CD4-positive, alpha-beta memory T cell (primary cell): ENCODE data around the gene RECQL5. TPM values are rescaled to one million over a fixed set of nuclear protein-coding genes. Genes with fewer than 3 reads are reported as not detected.

ENCODE experiments used
- CTCF ChIA-PET: fragments of 350-600 bp; sonication (Branson Sonifier 250); formaldehyde crosslinking; loops from one replicate; lab custom pipeline; 2021; ENCODE audit warnings: inconsistent platforms; ENCODE audit not compliant: partially characterized antibody; lab: Charles Lee
- POLR2A ChIA-PET: fragments of 350-600 bp; sonication (Branson Sonifier 250); formaldehyde crosslinking; loops from one replicate; lab custom pipeline; 2021; ENCODE audit not compliant: partially characterized antibody; lab: Charles Lee
- DNase-seq, 5 donors: peaks; one replicate each; pipeline versions ENCODE4 v3.0.0 to v3.0.0-alpha.2; 2020 to 2022; ENCODE audit warnings: mixed read lengths in 1 of 5
- H3K27ac ChIP-seq: one replicate; pipeline ENCODE4 v1.7.0; 2013; ENCODE audit warnings: low read depth, low read length
- H3K27me3 ChIP-seq: 2 replicates; pipeline ENCODE4 v1.7.0; 2013; ENCODE audit warnings: mild to moderate bottlenecking, low read length, moderate library complexity; ENCODE audit not compliant: insufficient read depth
- H3K36me3 ChIP-seq: 2 replicates; pipeline ENCODE4 v1.7.0; 2013; ENCODE audit warnings: mild to moderate bottlenecking, low read length, moderate library complexity; ENCODE audit not compliant: insufficient read depth
- H3K4me1 ChIP-seq: 2 replicates; pipeline ENCODE4 v1.7.0; 2013; ENCODE audit warnings: mild to moderate bottlenecking, low read length, moderate library complexity; ENCODE audit not compliant: insufficient read depth
- H3K4me3 ChIP-seq, 2 donors: one replicate each; pipeline ENCODE4 v1.7.0; 2013; ENCODE audit warnings: low read length in 2 of 2, mild to moderate bottlenecking in 1 of 2
- H3K9me3 ChIP-seq, 2 donors: one replicate each; pipeline ENCODE4 v1.7.0; 2013; ENCODE audit warnings: low read length in 2 of 2, control low read depth in 1 of 2; ENCODE audit not compliant: control insufficient read depth in 1 of 2
- H3K27ac Mint-ChIP-seq, 7 donors: one replicate each; pipeline ENCODE4 v1.8.0; 2020 to 2021; ENCODE audit warnings: mixed read lengths in 7 of 7, mild to moderate bottlenecking in 6 of 7, inconsistent platforms in 3 of 7, moderate library complexity in 3 of 7
- H3K27me3 Mint-ChIP-seq, 2 donors: one replicate each; pipeline ENCODE4 v1.8.0; 2020 to 2021; ENCODE audit warnings: mixed read lengths in 2 of 2
- H3K36me3 Mint-ChIP-seq, 2 donors: one replicate each; pipeline ENCODE4 v1.8.0; 2020 to 2021; ENCODE audit warnings: mixed read lengths in 2 of 2, inconsistent platforms in 1 of 2, mild to moderate bottlenecking in 1 of 2
- H3K4me1 Mint-ChIP-seq, 4 donors: one replicate each; pipeline ENCODE4 v1.8.0; 2020 to 2021; ENCODE audit warnings: mixed read lengths in 4 of 4, mild to moderate bottlenecking in 1 of 4
- H3K4me3 Mint-ChIP-seq, 8 donors: one replicate each; pipeline ENCODE4 v1.8.0; 2020 to 2021; ENCODE audit warnings: mixed read lengths in 8 of 8, mild to moderate bottlenecking in 7 of 8, moderate library complexity in 6 of 8, inconsistent platforms in 3 of 8
- H3K9me3 Mint-ChIP-seq, 8 donors: one replicate each; pipeline ENCODE4 v1.8.0; 2020 to 2021; ENCODE audit warnings: mixed read lengths in 8 of 8, mild to moderate bottlenecking in 5 of 8, inconsistent platforms in 3 of 8, moderate library complexity in 1 of 8
- intact Hi-C: fragments of 100-400 bp; cut with micrococcal nuclease; formaldehyde crosslinking; loops from one replicate; pipeline ENCODE4 v1.15.1; 2023
- polyA plus RNA-seq, 2 donors: library from polyadenylated mRNA; unstranded; fragments of 300-500 nt; fragmentation: Illumina TruSeq; gene quantifications; one replicate each; pipeline ENCODE4 v1.2.3, GENCODE V29; 2021
- total RNA-seq, 2 experiments: library from RNA; stranded (reverse); gene quantifications; one replicate each; pipeline ENCODE4 v1.2.3, GENCODE V29; 2021

RECQL5 gene
- total and polyA plus RNA-seq, 4 experiments from 2014 or later = 6.4 to 59.1 (median 37.5) TPM

DNA sequence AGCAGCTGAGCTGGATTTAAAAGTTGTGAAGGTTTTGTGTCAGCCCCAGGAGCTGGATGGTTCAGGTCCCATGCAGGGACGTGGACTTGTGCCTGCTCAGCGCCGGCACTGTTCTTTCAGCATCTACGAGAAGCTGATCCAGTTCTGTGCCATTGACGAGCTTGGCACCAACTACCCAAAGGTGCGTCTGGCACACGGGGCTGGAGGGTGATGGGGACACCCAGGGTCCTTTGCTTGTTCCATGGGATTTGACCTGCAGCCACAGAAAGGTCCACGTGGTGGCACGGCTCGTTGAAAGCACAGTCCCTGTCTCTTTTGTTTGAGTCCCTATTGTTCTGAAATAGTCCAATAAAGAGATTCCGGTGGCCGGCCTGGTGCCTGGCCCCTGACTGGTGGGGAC lies 36.2 kb upstream of the RECQL5 start:
- Mint-ChIP-seq H3K36me3 (peaks cover 55 to 82% of the 10 kb centered on the region in 2 donors), H3K27ac (no peak overlapping the region), H3K9me3 (no peaks in the 10 kb centered on the region), H3K4me1 (no peaks in the 10 kb centered on the region), H3K27me3 (no peaks in the 10 kb centered on the region), H3K4me3 (no peak overlapping the region)
- no peak for DNase-seq
- POLR2A ChIA-PET = no interaction called here
- no peaks in the 10 kb centered on the region for H3K4me1 ChIP-seq
- no peak overlapping the region for H3K4me3 ChIP-seq
- no peaks in the 10 kb centered on the region for H3K9me3 ChIP-seq
- intact Hi-C loops = no loop called here
- CTCF ChIA-PET = interaction anchor here (1.3 kb wide), 1 partner anchor 16 kb away, joined by 3 read pairs; no protein-coding TSS in a partner anchor
- H3K36me3 ChIP-seq = peaks cover 76% of the 10 kb centered on the region
- H3K27ac ChIP-seq = no peak overlapping the region
- no peaks in the 10 kb centered on the region for H3K27me3 ChIP-seq

DNA sequence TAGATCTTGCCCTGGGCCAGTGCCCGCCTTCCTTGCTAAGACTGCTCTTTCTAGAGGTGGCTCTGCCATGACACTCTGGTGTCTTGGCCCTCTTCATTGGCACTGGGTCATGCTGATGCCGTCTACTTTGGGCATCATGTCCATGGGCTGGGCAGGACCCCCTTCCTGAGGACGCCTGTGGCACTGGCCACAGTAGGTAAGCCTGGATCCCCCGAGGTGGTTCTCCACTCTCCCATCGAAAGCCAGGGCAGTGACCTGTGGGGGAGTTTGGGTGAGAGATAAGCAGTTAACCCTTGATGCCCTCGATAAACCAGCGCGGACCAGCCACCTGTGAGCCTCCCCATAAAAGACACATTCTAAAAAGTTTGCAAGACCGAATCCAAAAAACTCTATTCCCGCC lies 34.3 kb upstream of the RECQL5 start:
- DNase-seq = no peak
- Histone ChIP-seq H3K36me3 (peaks cover 76% of the 10 kb centered on the region), H3K4me3 (no peak overlapping the region), H3K4me1 (no peaks in the 10 kb centered on the region), H3K9me3 (no peaks in the 10 kb centered on the region), H3K27me3 (no peaks in the 10 kb centered on the region), H3K27ac (no peak overlapping the region)
- H3K4me1 Mint-ChIP-seq = peaks cover 0 to 7% (median 0%) of the 10 kb centered on the region in 4 donors
- no peak overlapping the region for H3K27ac Mint-ChIP-seq
- intact Hi-C loops = no loop called here
- no peaks in the 10 kb centered on the region for H3K9me3 Mint-ChIP-seq
- no peaks in the 10 kb centered on the region for H3K27me3 Mint-ChIP-seq
- POLR2A ChIA-PET = no interaction called here
- H3K36me3 Mint-ChIP-seq = peaks cover 48 to 76% of the 10 kb centered on the region in 2 donors
- CTCF ChIA-PET = no interaction called here
- H3K4me3 Mint-ChIP-seq = no peak overlapping the region

DNA sequence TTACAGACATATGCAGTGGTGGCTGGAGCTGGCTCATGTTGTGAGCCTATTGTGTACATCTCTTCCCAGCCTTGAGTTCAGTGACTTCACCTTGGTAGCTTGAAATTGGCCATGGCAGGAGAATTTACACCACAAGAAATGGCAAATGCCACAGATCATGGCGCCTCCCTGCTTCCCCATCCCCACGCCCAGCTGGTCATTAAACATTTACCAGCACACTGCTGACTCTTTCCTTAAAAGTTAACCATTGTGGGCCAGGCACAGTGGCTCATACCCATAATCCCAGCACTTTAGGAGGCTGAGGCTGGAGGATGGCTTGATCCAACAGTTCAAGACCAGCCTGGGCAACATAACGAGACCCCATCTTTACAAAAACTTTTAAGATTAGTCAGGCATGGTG lies 31.7 kb upstream of the RECQL5 start:
- H3K27me3 Mint-ChIP-seq = no peaks in the 10 kb centered on the region
- POLR2A ChIA-PET = no interaction called here

DNA sequence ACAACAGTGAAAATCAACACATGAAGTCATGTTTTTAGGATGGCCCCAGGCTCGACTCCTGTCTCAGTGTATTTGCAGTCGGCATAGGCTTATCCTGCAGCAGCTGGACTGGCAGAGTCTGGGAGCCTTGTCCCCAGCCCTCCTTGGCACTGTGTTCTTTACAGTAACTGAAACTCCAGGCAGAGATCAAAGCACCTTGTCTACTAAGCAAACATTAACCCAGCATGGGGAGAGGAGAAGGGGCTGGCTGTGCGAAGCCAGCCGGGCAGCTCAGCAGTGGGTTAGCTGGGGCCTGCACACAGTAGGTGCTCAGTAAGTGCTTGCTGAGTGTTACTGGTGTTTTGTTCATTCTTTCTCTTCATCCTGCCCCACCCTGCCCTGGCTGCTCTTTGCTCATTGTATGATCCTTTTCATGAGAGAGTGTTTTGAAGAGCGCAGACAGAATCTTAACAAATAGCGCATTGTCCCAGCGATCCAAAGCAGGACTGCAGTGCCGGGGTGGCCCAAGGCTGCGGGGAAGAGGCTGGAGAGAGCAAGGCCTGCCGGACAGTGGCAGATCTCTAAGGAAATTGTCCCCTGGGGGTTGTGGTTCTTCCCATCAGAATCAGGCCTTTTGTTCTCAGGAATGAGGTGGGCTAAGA lies 30.8 kb upstream of the RECQL5 start:
- peaks cover 74% of the 10 kb centered on the region for H3K36me3 ChIP-seq
- no peaks in the 10 kb centered on the region for H3K9me3 ChIP-seq
- ChIA-PET POLR2A (no interaction called here), CTCF (interaction anchor here (1.3 to 1.5 kb wide), 2 partner anchors 50 to 64 kb away, joined by 3 to 5 read pairs; partner anchors contain the start of gene SMIM5)
- no peak for DNase-seq
- peaks cover 0 to 14% (median 0%) of the 10 kb centered on the region in 4 donors for H3K4me1 Mint-ChIP-seq
- peaks cover 41 to 81% of the 10 kb centered on the region in 2 donors for H3K36me3 Mint-ChIP-seq
- intact Hi-C loops = no loop called here
- H3K4me3 Mint-ChIP-seq = no peak overlapping the region
- no peaks in the 10 kb centered on the region for H3K27me3 ChIP-seq
- no peaks in the 10 kb centered on the region for H3K4me1 ChIP-seq
- no peak overlapping the region for H3K27ac ChIP-seq
- peak overlapping the region in 3 of 7 donors; percentile 7 to 25 (median 10) for H3K27ac Mint-ChIP-seq
- H3K9me3 Mint-ChIP-seq = no peaks in the 10 kb centered on the region
- no peaks in the 10 kb centered on the region for H3K27me3 Mint-ChIP-seq
- H3K4me3 ChIP-seq = no peak overlapping the region

More for the DNA sequence above, 31.7 kb upstream of the RECQL5 start:
- Histone ChIP-seq H3K9me3 (no peaks in the 10 kb centered on the region), H3K27ac (no peak overlapping the region), H3K27me3 (no peaks in the 10 kb centered on the region), H3K4me3 (no peak overlapping the region), H3K4me1 (no peaks in the 10 kb centered on the region), H3K36me3 (peaks cover 74% of the 10 kb centered on the region)
- H3K36me3 Mint-ChIP-seq = peaks cover 43 to 81% of the 10 kb centered on the region in 2 donors
- CTCF ChIA-PET = interaction anchor here (1.3 to 1.5 kb wide), 2 partner anchors 49 to 65 kb away, joined by 3 to 5 read pairs; partner anchors contain the start of gene SMIM5
- intact Hi-C loops = no loop called here
- no peaks in the 10 kb centered on the region for H3K9me3 Mint-ChIP-seq
- H3K4me3 Mint-ChIP-seq = peak overlapping the region in 1 of 8 donors; percentile 31
- no peak for DNase-seq
- peaks cover 0 to 14% (median 0%) of the 10 kb centered on the region in 4 donors for H3K4me1 Mint-ChIP-seq
- no peak overlapping the region for H3K27ac Mint-ChIP-seq

DNA sequence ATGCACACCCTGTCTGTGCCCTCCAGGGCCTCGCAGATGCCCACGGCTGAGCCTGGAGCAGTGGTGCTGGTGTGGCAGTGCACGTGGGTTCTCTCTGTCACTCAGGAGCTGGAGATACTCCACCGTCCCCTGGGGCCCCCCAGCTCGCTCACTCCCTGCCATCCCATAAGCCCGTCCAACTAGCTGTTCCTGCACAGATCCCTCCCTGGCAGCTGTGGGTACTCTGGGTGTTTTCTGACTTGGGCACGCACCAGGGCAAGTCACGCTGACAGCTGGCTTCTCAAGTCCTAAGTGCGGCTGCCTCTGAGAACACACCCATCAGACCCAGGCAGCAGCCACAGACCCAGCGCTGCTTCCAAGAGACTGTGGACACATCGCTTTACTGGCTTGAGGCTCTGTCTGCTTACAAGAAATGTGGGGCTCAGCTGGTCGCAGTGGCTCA lies 28.9 kb upstream of the RECQL5 start:
- no peaks in the 10 kb centered on the region for H3K9me3 ChIP-seq
- H3K27me3 ChIP-seq = no peaks in the 10 kb centered on the region
- peaks cover 29 to 78% of the 10 kb centered on the region in 2 donors for H3K36me3 Mint-ChIP-seq
- intact Hi-C loops = no loop called here
- H3K4me3 Mint-ChIP-seq = no peak overlapping the region
- no peaks in the 10 kb centered on the region for H3K9me3 Mint-ChIP-seq
- CTCF ChIA-PET = interaction anchor here (1.0 kb wide), 2 partner anchors 52 to 55 kb away, joined by 4 to 6 read pairs; no protein-coding TSS in a partner anchor
- peaks cover 69% of the 10 kb centered on the region for H3K36me3 ChIP-seq
- no peak for DNase-seq
- no peak overlapping the region for H3K27ac Mint-ChIP-seq
- H3K4me1 Mint-ChIP-seq = peaks cover 5 to 21% (median 6%) of the 10 kb centered on the region in 4 donors
- POLR2A ChIA-PET = interaction anchor here (0.7 kb wide), 1 partner anchor 51 kb away, joined by 4 read pairs; no protein-coding TSS in a partner anchor
- no peaks in the 10 kb centered on the region for H3K27me3 Mint-ChIP-seq
- H3K4me1 ChIP-seq = no peaks in the 10 kb centered on the region
- no peak overlapping the region for H3K4me3 ChIP-seq
- no peak overlapping the region for H3K27ac ChIP-seq

DNA sequence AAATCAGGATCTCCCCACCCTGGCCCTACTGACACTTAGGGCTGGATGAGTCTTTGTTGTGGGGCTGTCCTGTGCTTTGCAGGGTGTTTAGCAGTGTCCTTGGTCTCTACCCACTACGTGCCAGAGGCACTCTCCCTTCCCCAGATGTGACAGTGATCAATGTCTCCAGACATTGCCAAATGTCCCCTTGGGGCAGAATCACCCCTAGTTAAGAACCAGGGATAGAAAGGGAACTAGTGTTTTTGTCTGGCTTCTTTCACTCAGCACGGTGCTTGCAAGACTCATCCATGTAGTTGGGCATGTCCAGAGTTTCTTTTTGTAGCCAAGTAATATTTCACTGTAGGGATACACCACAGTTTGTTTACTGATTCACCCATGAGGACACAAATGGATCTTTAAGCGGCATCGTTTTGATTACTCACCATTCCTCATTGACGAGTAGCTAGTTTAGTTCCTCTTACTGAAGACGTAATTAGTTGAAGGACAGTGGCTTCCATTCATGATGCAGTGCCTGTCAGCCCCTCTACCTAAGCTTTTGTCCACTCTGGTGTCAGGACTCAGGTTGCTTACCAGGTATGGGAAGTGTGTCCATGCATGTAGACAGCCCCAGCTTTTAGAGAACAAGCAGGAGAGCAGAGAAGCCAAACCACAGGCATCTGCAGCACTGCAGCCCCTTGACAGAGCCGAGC lies 28.3 kb upstream of the RECQL5 start:
- Histone ChIP-seq H3K27me3 (no peaks in the 10 kb centered on the region), H3K4me3 (no peak overlapping the region), H3K9me3 (no peaks in the 10 kb centered on the region), H3K4me1 (no peaks in the 10 kb centered on the region), H3K36me3 (peaks cover 64% of the 10 kb centered on the region), H3K27ac (no peak overlapping the region)
- ChIA-PET POLR2A (no interaction called here), CTCF (interaction anchor here (1.0 kb wide), 1 partner anchor 53 kb away, joined by 4 read pairs; no protein-coding TSS in a partner anchor)
- peaks cover 23 to 77% of the 10 kb centered on the region in 2 donors for H3K36me3 Mint-ChIP-seq
- no peaks in the 10 kb centered on the region for H3K9me3 Mint-ChIP-seq
- intact Hi-C loops = no loop called here
- H3K27ac Mint-ChIP-seq = no peak overlapping the region
- no peaks in the 10 kb centered on the region for H3K27me3 Mint-ChIP-seq
- H3K4me3 Mint-ChIP-seq = peak overlapping the region in 1 of 8 donors; percentile 55
- no peak for DNase-seq
- H3K4me1 Mint-ChIP-seq = peaks cover 6 to 23% (median 7%) of the 10 kb centered on the region in 4 donors

DNA sequence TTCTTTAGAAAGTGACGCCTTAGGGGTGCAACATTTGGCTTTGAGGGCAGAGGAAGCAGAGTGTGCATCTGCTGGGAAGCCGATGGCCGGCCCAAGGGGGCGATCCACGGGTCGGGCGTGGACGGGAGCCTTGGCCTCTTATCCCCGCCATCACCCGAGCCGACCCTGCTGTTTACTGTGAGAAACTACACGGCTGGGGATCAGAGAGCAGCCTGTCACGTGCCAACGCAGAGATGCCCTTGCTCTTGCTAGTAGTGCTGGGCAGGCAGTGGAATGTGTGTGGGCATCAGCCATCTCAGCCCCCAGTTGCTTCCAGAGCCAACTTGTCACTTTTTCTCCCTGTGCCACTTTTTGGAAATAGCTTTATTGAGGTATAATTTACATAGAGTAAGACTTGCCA lies 27.6 kb upstream of the RECQL5 start:
- Histone ChIP-seq H3K4me1 (peaks cover 3% of the 10 kb centered on the region), H3K9me3 (no peaks in the 10 kb centered on the region), H3K27me3 (no peaks in the 10 kb centered on the region), H3K36me3 (peaks cover 56% of the 10 kb centered on the region), H3K27ac (no peak overlapping the region), H3K4me3 (no peak overlapping the region)
- no peaks in the 10 kb centered on the region for H3K9me3 Mint-ChIP-seq
- no peak for DNase-seq
- POLR2A ChIA-PET = no interaction called here
- H3K4me1 Mint-ChIP-seq = peaks cover 10 to 27% (median 11%) of the 10 kb centered on the region in 4 donors
- H3K27me3 Mint-ChIP-seq = no peaks in the 10 kb centered on the region
- H3K4me3 Mint-ChIP-seq = no peak overlapping the region
- intact Hi-C loops = no loop called here
- H3K36me3 Mint-ChIP-seq = peaks cover 20 to 73% of the 10 kb centered on the region in 2 donors
- H3K27ac Mint-ChIP-seq = no peak overlapping the region
- CTCF ChIA-PET = no interaction called here
